Ovary (tissue), 3 donors: ENCODE results near the gene BABAM2.

Source experiments
- EP300 ChIP-seq: sonication (generic); formaldehyde crosslinking; IDR thresholded peaks from one replicate; pipeline ENCODE4 v1.6.1; 2017; ENCODE audit warnings: antibody characterized with exemption
- POLR2A ChIP-seq: fragments of 450-650 bp; IDR thresholded peaks from one replicate; pipeline ENCODE4 v1.6.1; 2017; ENCODE audit warnings: antibody characterized with exemption, mild to moderate bottlenecking, moderate library complexity
- TF ChIP-seq, protein P1 (sequence below), 3 donors: fragments of 450-650 bp in 2 of 3; fragments of 200-600 bp in 1 of 3; IDR thresholded peaks; one replicate each; pipeline versions ENCODE4 v1.5.1 to v1.8.0; 2016 to 2022; ENCODE audit warnings: antibody characterized with exemption in 3 of 3, mild to moderate bottlenecking in 1 of 3
- donor health status: DM: no; HTN: no; CAD: no.

- TF ChIP-seq, protein P1, sequence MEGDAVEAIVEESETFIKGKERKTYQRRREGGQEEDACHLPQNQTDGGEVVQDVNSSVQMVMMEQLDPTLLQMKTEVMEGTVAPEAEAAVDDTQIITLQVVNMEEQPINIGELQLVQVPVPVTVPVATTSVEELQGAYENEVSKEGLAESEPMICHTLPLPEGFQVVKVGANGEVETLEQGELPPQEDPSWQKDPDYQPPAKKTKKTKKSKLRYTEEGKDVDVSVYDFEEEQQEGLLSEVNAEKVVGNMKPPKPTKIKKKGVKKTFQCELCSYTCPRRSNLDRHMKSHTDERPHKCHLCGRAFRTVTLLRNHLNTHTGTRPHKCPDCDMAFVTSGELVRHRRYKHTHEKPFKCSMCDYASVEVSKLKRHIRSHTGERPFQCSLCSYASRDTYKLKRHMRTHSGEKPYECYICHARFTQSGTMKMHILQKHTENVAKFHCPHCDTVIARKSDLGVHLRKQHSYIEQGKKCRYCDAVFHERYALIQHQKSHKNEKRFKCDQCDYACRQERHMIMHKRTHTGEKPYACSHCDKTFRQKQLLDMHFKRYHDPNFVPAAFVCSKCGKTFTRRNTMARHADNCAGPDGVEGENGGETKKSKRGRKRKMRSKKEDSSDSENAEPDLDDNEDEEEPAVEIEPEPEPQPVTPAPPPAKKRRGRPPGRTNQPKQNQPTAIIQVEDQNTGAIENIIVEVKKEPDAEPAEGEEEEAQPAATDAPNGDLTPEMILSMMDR (IDR thresholded peaks at IDR 0.05) = no peak
- TF ChIP-seq POLR2A (no peak), EP300 (no peak)
Observed at GRCh38 chr2:28226558-28226957, 336.0 kb downstream of the BABAM2 start.
